ENCODE measurements around the gene SPEM3.

Gene SPEM3

GRCh38 chr17:7437950-7438614 is 9.4 kb downstream of the SPEM3 start:
- Mint-ChIP-seq H3K4me1 (peaks cover 24% of the 10 kb centered on the region), H3K27me3 (peaks cover 20% of the 10 kb centered on the region), H3K4me3 (peak overlapping the region; percentile 73), H3K36me3 (peaks cover 5% of the 10 kb centered on the region), H3K27ac (no peak overlapping the region), H3K9me3 (no peaks in the 10 kb centered on the region)
- ATAC-seq (ENCODE audit: low read depth) = no peak
- peak; percentile 42 to 63 for DNase-seq (ENCODE audit: low spot score in 2 of 2)

- no peak for ATAC-seq (ENCODE audit: low read depth)
- H3K9me3 Mint-ChIP-seq = no peaks in the 10 kb centered on the region
- H3K27me3 Mint-ChIP-seq = peaks cover 26% of the 10 kb centered on the region
- no peak for DNase-seq (ENCODE audit: low spot score in 2 of 2)
- peaks cover 24% of the 10 kb centered on the region for H3K4me1 Mint-ChIP-seq
- H3K27ac Mint-ChIP-seq = no peak overlapping the region
- H3K36me3 Mint-ChIP-seq = peaks cover 6% of the 10 kb centered on the region
- H3K4me3 Mint-ChIP-seq = peak overlapping the region; percentile 72
Measured at GRCh38 chr17:7438656-7439460, 10.2 kb downstream of the SPEM3 start.

GRCh38 chr17:7439462-7440112 is 10.9 kb downstream of the SPEM3 start, which contains the start of gene FGF11:
Gene FGF11 (plus strand): TSS chr17:7439512. CDS start chr17:7439621, 109 bp downstream.
- peak within 1 kb of the TSS; percentile 81 for H3K4me3 Mint-ChIP-seq
- ATAC-seq (ENCODE audit: low read depth) = no peak
- H3K27ac Mint-ChIP-seq = peak within 1 kb of the TSS; percentile 14
- no peaks in the 10 kb centered on the region for H3K9me3 Mint-ChIP-seq
- peaks cover 6% of the 10 kb centered on the region for H3K36me3 Mint-ChIP-seq
- H3K4me1 Mint-ChIP-seq = peaks cover 24% of the 10 kb centered on the region
- H3K27me3 Mint-ChIP-seq = peaks cover 30% of the 10 kb centered on the region
- no peak for DNase-seq (ENCODE audit: low spot score in 2 of 2)

- Mint-ChIP-seq H3K27ac (peak overlapping the region; percentile 14), H3K9me3 (no peaks in the 10 kb centered on the region), H3K4me3 (peak overlapping the region; percentile 81), H3K4me1 (peaks cover 26% of the 10 kb centered on the region), H3K36me3 (peaks cover 6% of the 10 kb centered on the region), H3K27me3 (peaks cover 31% of the 10 kb centered on the region)
- ATAC-seq (ENCODE audit: low read depth) = no peak
- peak in 1 of 2 donors; percentile 46 for DNase-seq (ENCODE audit: low spot score in 2 of 2)
Measured at GRCh38 chr17:7440113-7440833, 11.6 kb downstream of the SPEM3 start.

- H3K4me3 Mint-ChIP-seq = no peak overlapping the region
- ATAC-seq (ENCODE audit: low read depth) = no peak
Measured at GRCh38 chr17:7440834-7441195, 12.2 kb downstream of the SPEM3 start.

GRCh38 chr17:7441266-7441665 is 12.6 kb downstream of the SPEM3 start:
- peaks cover 30% of the 10 kb centered on the region for H3K4me1 Mint-ChIP-seq
- H3K27ac Mint-ChIP-seq = no peak overlapping the region
- peaks cover 6% of the 10 kb centered on the region for H3K36me3 Mint-ChIP-seq
- no peak for ATAC-seq (ENCODE audit: low read depth)
- H3K27me3 Mint-ChIP-seq = peaks cover 38% of the 10 kb centered on the region
- H3K9me3 Mint-ChIP-seq = no peaks in the 10 kb centered on the region
- DNase-seq (ENCODE audit: low spot score in 2 of 2) = no peak
- H3K4me3 Mint-ChIP-seq = no peak overlapping the region

More at GRCh38 chr17:7440834-7441195, 12.2 kb downstream of the SPEM3 start:
- DNase-seq (ENCODE audit: low spot score in 2 of 2) = no peak
- Mint-ChIP-seq H3K27me3 (peaks cover 36% of the 10 kb centered on the region), H3K9me3 (no peaks in the 10 kb centered on the region), H3K27ac (peak overlapping the region; percentile 14), H3K36me3 (peaks cover 6% of the 10 kb centered on the region), H3K4me1 (peaks cover 32% of the 10 kb centered on the region)

GRCh38 chr17:7442142-7442541 is 13.5 kb downstream of the SPEM3 start:
- Mint-ChIP-seq H3K4me1 (peaks cover 30% of the 10 kb centered on the region), H3K36me3 (peaks cover 5% of the 10 kb centered on the region), H3K9me3 (no peaks in the 10 kb centered on the region), H3K27me3 (peaks cover 41% of the 10 kb centered on the region), H3K4me3 (no peak overlapping the region), H3K27ac (no peak overlapping the region)
- DNase-seq (ENCODE audit: low spot score in 2 of 2) (no peak), ATAC-seq (ENCODE audit: low read depth) (no peak)

GRCh38 chr17:7443499-7444485 is 15.1 kb downstream of the SPEM3 start:
- H3K4me3 Mint-ChIP-seq = no peak overlapping the region
- no peak overlapping the region for H3K27ac Mint-ChIP-seq
- H3K36me3 Mint-ChIP-seq = peaks cover 4% of the 10 kb centered on the region

GRCh38 chr17:7444682-7445618 is 16.3 kb downstream of the SPEM3 start, which contains the start of gene CHRNB1:
Gene CHRNB1 (plus strand): TSS chr17:7445061. CDS start chr17:7445128, 67 bp downstream.
- peak within 1 kb of the TSS; percentile 6 for H3K27ac Mint-ChIP-seq
- peak within 1 kb of the TSS; percentile 76 for H3K4me3 Mint-ChIP-seq
- peaks cover 20% of the 10 kb centered on the region for H3K4me1 Mint-ChIP-seq
- no peaks in the 10 kb centered on the region for H3K9me3 Mint-ChIP-seq
- ATAC-seq (ENCODE audit: low read depth) (peak; percentile 40), DNase-seq (ENCODE audit: low spot score in 2 of 2) (no peak)
- peaks cover 44% of the 10 kb centered on the region for H3K27me3 Mint-ChIP-seq
- H3K36me3 Mint-ChIP-seq = peaks cover 4% of the 10 kb centered on the region

More at GRCh38 chr17:7443499-7444485, 15.1 kb downstream of the SPEM3 start:
- Mint-ChIP-seq H3K4me1 (peaks cover 24% of the 10 kb centered on the region), H3K27me3 (peaks cover 42% of the 10 kb centered on the region), H3K9me3 (no peaks in the 10 kb centered on the region)
- DNase-seq (ENCODE audit: low spot score in 2 of 2) (no peak), ATAC-seq (ENCODE audit: low read depth) (no peak)

- Mint-ChIP-seq H3K4me3 (peak overlapping the region; percentile 76), H3K27ac (peak overlapping the region; percentile 6), H3K9me3 (no peaks in the 10 kb centered on the region), H3K4me1 (peaks cover 15% of the 10 kb centered on the region), H3K27me3 (peaks cover 40% of the 10 kb centered on the region), H3K36me3 (peaks cover 4% of the 10 kb centered on the region)
- peak; percentile 74 for ATAC-seq (ENCODE audit: low read depth)
- no peak for DNase-seq (ENCODE audit: low spot score in 2 of 2)
Measured at GRCh38 chr17:7445619-7445968, 16.9 kb downstream of the SPEM3 start.

GRCh38 chr17:7448461-7448860 is 19.8 kb downstream of the SPEM3 start:
- Mint-ChIP-seq H3K27ac (no peak overlapping the region), H3K4me3 (no peak overlapping the region), H3K27me3 (peaks cover 31% of the 10 kb centered on the region), H3K36me3 (peaks cover 3% of the 10 kb centered on the region), H3K4me1 (peaks cover 13% of the 10 kb centered on the region), H3K9me3 (no peaks in the 10 kb centered on the region)
- no peak for ATAC-seq (ENCODE audit: low read depth)
- DNase-seq (ENCODE audit: low spot score in 2 of 2) = no peak

- DNase-seq (ENCODE audit: low spot score in 2 of 2) = no peak
- H3K4me3 Mint-ChIP-seq = no peak overlapping the region
- no peak for ATAC-seq (ENCODE audit: low read depth)
- H3K9me3 Mint-ChIP-seq = no peaks in the 10 kb centered on the region
- no peak overlapping the region for H3K27ac Mint-ChIP-seq
- H3K27me3 Mint-ChIP-seq = no peaks in the 10 kb centered on the region
- H3K36me3 Mint-ChIP-seq = peaks cover 4% of the 10 kb centered on the region
- no peaks in the 10 kb centered on the region for H3K4me1 Mint-ChIP-seq
Measured at GRCh38 chr17:7459961-7460545, 31.4 kb downstream of the SPEM3 start.

Measured in memory B cell (primary cell).